ENCODE results near the gene DDX23. TPM values are rescaled to one million over a fixed set of nuclear protein-coding genes. Genes with fewer than 3 reads are reported as not detected.

DDX23 gene
- total RNA-seq = 75.4 and 101 TPM in 2 replicates

DNA sequence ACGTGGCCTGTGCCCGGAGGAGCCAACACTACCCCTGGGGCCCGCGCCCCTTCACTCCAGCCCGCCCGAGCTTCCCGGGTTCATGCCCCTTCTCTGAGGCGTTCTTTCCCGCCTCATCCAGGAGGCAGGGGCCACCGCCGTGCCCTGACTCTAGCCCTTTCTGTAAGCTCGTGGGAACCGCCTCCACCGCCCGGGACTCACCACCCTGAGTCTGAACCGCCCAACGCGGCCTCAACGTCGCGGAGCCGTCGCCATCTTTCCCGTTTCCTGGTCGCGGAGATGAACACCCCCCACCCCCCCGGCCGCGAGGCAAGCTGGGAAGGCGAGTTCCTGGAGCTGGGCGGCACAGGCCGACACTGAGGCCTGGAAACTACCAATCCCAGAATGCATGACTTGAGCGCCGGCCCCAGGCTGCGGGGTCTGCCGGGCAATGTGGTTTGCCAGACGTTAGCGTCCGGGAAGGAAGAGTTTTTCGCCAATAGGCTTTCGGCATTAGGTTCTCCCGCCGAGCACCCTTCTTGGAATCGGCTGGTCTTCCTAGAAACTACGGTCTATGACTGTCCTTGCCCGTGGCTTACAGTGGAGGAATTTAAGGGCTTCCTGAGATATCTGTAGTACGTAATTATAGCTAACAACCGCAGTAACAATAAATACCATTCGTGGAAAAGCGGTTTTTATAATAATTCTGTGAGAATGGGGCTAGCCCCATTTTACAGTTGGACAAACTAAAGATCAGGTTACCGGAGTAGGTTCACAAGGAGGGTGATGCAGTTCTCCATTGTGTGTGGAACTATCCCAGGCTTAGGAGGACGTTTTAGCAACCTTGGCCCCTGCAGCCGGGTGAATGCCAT lies at the start of gene DDX23:
Gene DDX23 (minus strand): TSS at position 281 of the 851 bp plus-strand sequence. CDS start 6,381 bp downstream, outside the sequence.

DNA sequence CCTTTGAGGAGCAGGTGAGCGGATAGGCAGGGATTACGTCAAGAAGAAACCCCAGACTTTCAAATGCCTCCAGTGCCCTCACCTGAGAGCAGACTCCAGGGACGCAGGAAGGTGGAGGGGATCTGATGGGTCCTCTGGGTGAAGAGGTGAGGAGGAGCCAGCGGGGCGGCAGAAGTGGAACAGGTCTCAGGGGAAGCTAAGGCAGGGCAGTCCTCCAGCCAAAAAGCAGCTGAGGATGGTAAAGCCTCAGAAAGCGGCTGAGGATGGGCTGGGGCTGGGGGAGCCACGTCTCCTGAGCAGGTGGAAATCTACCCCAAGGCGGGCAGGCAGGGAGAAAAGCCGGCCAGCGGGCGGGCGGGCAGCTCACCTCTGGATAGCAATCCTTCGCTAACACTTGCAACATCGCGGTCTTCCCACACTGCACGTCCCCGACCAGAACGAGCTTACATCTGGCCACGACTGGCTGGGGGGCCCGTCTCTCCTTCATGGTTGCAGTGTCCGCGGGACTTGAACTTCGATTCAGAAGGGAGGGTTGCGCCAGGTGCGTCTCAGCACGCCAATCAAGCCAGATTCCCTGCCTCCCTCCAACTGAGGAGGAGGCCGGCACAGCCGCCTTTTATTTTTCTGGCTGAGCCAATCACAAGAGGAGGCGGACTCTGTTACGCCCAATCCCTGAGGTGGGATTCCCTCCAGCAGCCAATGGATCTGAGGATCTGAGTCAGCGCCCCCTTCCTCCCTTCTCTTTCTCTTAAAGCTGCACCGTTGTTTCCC lies 13.5 kb upstream of the DDX23 start, which contains the start of gene RND1:
Gene RND1 (minus strand): TSS at position 590 of the 771 bp plus-strand sequence. CDS start 103 bp downstream, at position 487.

DNA sequence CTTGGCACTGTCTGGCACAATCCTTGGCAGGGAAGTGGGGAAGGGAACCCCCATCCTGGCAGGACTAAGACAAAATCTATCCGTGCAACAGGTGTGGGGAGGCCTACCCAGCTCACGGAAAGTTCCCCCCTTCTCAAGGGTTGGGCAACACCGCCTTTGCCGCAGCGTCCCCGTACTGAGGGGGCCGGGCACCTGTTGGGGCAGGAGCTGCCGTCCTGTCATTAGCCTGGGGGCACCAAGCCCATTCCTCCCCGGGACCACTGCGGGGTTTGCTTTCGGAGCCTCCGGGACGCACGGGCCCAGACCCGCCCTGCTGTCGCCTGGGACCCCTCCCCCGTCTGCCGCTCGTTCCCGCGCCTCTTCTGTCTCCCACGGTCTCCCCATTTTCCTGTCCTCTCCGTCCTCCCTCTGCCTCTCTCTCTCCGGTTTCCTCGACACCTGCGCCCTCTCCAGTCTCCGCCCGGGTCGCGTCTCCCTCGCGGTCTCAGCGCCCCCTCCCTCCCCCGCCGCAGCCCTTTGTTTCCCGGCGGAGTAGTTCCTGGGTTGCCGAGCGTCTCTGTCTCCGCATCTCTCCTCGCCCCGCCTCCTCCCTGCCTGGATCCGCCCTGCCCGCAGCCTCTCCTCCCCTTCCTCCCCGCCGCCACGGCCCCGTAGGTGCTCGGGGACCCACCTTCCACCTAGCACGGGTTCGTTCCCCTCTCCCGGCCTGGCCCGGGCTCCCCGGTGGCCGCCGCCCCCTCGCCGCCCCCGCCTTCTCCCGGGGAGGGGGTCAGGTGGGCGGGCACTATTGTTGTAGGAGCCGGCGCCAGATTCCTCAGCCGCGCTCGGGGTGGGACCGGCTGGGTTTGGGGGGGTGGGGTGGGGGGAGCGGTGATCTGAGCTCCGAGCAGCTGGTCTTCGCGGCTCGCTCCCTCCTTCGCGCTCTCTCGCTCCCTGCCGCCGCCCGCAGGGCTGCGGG lies 33.8 kb downstream of the DDX23 start, which contains the start of gene CACNB3:
Gene CACNB3 (plus strand): TSS at position 624 of the 958 bp plus-strand sequence. CDS start 434 bp downstream, outside the sequence.

DNA sequence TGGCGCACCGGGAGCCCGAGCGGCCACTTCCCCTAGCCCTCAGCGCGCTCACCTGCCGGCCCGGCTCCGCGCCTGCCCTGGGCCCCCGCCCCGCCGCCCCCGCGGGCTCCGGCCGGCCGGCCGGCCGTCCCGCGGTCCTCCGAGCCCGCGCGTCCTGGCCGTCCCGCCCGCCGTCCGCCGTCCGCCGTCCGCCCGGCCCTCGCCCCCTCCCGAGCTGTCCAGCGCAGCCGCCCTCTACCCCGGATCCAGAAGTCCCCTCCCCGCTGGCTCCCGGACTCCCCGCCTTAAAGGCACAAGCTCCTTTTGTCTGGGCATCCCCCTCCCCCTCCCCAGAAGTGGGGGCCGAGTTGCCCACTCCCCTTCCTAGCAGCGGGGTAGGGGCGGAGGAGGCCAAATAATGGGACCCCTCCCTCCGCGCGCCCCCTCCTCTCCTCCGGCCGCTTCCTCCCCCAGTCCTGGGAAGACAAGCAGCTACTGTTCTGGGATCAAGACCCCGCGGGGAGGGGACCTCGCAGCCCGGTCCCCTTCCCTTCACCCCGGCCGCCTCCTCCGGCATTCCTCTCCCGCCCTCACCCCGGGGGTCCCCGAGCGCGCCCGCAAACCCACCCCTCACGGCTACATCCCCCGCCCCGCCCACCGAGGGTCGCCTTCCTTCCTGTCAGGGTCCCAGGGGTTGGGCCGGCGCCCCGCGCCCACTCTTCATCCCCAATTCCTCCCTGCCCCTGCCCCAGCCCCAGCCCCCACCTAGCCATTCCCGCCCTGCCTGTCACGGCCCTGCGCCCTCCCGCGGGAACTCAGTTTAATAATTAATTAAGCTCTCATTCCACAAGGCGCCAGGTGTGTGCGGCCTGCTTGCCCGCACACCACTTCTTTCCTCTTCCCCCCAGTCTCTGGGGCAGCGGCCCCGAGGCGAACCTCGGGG lies 62.8 kb downstream of the DDX23 start, which contains the start of gene ADCY6:
Gene ADCY6 (minus strand): TSS at position 236 of the 922 bp plus-strand sequence. CDS start 5,655 bp downstream, outside the sequence.

Other genes with a start within 250 kb of the DDX23 start
- 44.8 and 50.6 TPM in 2 replicates for gene KANSL2, start 169.9 kb downstream of the DDX23 start, total RNA-seq
- gene CCNT1, start 135.5 kb downstream of the DDX23 start, total RNA-seq = 29.4 and 32.9 TPM in 2 replicates
- gene ADCY6, start 63.1 kb downstream of the DDX23 start, total RNA-seq = 56.7 and 65.7 TPM in 2 replicates
- gene CACNB3, start 33.7 kb downstream of the DDX23 start, total RNA-seq = 9.2 and 22.7 TPM in 2 replicates
- 0.09 and 0.59 TPM in 2 replicates for gene RND1, start 13.7 kb upstream of the DDX23 start, total RNA-seq
- gene FKBP11, start 73.3 kb upstream of the DDX23 start, total RNA-seq = 32.1 and 40.5 TPM in 2 replicates
- 31.2 and 52.1 TPM in 2 replicates for gene ARF3, start 105.3 kb upstream of the DDX23 start, total RNA-seq
- 0.28 TPM in 1 of 2 replicates, not detected in the other for gene WNT10B, start 119.6 kb upstream of the DDX23 start, total RNA-seq
- gene WNT1, start 126.2 kb upstream of the DDX23 start, total RNA-seq = not detected in 2 replicates
- gene DDN, start 147.2 kb upstream of the DDX23 start, total RNA-seq = under 0.01 and 0.18 TPM in 2 replicates
- gene PRKAG1, start 166.6 kb upstream of the DDX23 start, total RNA-seq = 59.7 and 62.7 TPM in 2 replicates
- 38.0 and 105 TPM in 2 replicates for gene KMT2D, start 208.6 kb upstream of the DDX23 start, total RNA-seq
- 0.30 and 0.55 TPM in 2 replicates for gene RHEBL1, start 217.8 kb upstream of the DDX23 start, total RNA-seq
- 0.05 TPM in 1 of 2 replicates, not detected in the other for gene DHH, start 242.6 kb upstream of the DDX23 start, total RNA-seq

All from smooth muscle cell of the umbilical artery (primary cell).